GM10266 (cell line): Measurements from ENCODE around the gene EXOC6B.

Experiments used
- DNase-seq: peaks from one replicate; pipeline ENCODE4 v3.0.0; 2012; ENCODE audit errors: extremely low spot score
- CTCF ChIP-seq: IDR thresholded peaks from 2 replicates; pipeline ENCODE4 v1.5.1; 2012; ENCODE audit warnings: mild to moderate bottlenecking, low read depth; ENCODE audit not compliant: control insufficient read depth, insufficient read depth; ENCODE audit errors: missing control alignments

The EXOC6B gene

GRCh38 chr2:72533765-72534164 is 292.1 kb downstream of the EXOC6B start:
- no peak for DNase-seq
- TF ChIP-seq CTCF: no peak

GRCh38 chr2:72527424-72527823 is 298.4 kb downstream of the EXOC6B start:
- TF ChIP-seq CTCF: no peak
- no peak for DNase-seq

- TF ChIP-seq CTCF: no peak
- no peak for DNase-seq
Measured at GRCh38 chr2:72526623-72527022, 299.2 kb downstream of the EXOC6B start.

GRCh38 chr2:72524071-72524470 is 301.8 kb downstream of the EXOC6B start:
- no peak for TF ChIP-seq CTCF

GRCh38 chr2:72515696-72516095 is 310.1 kb downstream of the EXOC6B start:
- no peak for TF ChIP-seq CTCF
- no peak for DNase-seq

More at GRCh38 chr2:72524071-72524470, 301.8 kb downstream of the EXOC6B start:
- DNase-seq: no peak

- TF ChIP-seq CTCF: no peak
- no peak for DNase-seq
Measured at GRCh38 chr2:72513011-72513410, 312.8 kb downstream of the EXOC6B start.

- TF ChIP-seq CTCF: no peak
- no peak for DNase-seq
Measured at GRCh38 chr2:72512376-72512775, 313.5 kb downstream of the EXOC6B start.

GRCh38 chr2:72511906-72512305 is 313.9 kb downstream of the EXOC6B start:
- no peak for TF ChIP-seq CTCF
- no peak for DNase-seq
